ENCODE data around the gene BAG1.

- TF ChIP-seq CTCF (IDR thresholded peaks at IDR 0.05; ENCODE audit: insufficient read depth, low read length, poor library complexity, severe bottlenecking) (no peak), EZH2phosphoT487 (conservative IDR thresholded peaks at IDR 0.05; ENCODE audit: low read length) (no peak)
Measured at GRCh38 chr9:33222031-33222430, 42.5 kb downstream of the BAG1 start.

All from SU-DHL-6 (cell line).